Measurements from ENCODE around the gene HOXC6.

Gene HOXC6

DNA sequence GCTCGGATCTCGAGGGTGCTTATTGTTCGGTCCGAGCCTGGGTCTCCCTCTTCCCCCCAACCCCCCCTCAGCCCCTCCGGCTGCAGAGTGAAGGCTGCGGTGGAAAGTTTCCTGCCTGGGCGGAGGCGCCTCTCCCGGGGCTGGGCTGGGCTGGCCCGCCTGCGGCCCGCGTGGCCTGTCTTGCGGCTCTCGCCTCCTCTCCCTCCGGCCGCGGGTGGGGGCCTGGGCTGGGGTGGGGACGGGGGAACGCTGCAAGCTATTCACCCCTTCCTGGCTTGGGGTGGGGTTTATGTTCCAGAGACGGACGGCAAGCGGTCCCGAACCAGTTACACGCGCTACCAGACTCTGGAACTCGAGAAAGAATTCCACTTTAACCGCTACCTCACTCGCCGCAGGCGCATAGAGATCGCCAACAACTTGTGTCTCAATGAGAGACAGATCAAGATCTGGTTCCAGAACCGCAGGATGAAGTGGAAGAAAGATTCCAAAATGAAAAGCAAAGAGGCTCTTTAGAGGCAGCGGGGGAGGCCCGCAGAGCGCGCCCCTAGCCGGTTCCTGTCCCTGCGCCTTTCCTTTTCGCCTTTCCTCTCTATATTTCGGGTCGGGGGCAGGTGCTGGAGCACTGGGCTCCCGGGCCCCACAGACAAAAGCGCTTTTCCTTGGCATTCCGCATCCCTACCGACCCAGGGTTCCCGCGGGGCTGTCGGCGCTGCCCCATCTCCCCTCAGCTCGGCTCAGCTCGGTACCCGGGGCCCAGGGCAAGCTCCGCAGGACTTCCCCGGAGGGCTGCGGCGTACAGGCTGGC lies 5.9 kb downstream of the HOXC6 start:
- H3F3A ChIP-seq (ENCODE audit: low read depth) = peaks cover 20% of the 10 kb centered on the region
- no peaks in the 10 kb centered on the region for H3K27me3 ChIP-seq (ENCODE audit: insufficient read depth, low read length, poor library complexity, severe bottlenecking)
- TF ChIP-seq, protein P1, sequence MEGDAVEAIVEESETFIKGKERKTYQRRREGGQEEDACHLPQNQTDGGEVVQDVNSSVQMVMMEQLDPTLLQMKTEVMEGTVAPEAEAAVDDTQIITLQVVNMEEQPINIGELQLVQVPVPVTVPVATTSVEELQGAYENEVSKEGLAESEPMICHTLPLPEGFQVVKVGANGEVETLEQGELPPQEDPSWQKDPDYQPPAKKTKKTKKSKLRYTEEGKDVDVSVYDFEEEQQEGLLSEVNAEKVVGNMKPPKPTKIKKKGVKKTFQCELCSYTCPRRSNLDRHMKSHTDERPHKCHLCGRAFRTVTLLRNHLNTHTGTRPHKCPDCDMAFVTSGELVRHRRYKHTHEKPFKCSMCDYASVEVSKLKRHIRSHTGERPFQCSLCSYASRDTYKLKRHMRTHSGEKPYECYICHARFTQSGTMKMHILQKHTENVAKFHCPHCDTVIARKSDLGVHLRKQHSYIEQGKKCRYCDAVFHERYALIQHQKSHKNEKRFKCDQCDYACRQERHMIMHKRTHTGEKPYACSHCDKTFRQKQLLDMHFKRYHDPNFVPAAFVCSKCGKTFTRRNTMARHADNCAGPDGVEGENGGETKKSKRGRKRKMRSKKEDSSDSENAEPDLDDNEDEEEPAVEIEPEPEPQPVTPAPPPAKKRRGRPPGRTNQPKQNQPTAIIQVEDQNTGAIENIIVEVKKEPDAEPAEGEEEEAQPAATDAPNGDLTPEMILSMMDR (conservative IDR thresholded peaks at IDR 0.05; ENCODE audit: low read length) = no peak
- TF ChIP-seq EZH2phosphoT487 (IDR thresholded peaks at IDR 0.05; ENCODE audit: borderline replicate concordance) = no peak
- peaks cover 25% of the 10 kb centered on the region; the same call in 1 of the 2 replicates for H3K36me3 ChIP-seq (ENCODE audit: insufficient read depth, low read length)
- peaks cover 26% of the 10 kb centered on the region for H4K20me1 ChIP-seq (ENCODE audit: insufficient read depth, low read length, poor library complexity, severe bottlenecking)
- H3K4me2 ChIP-seq (ENCODE audit: low read depth, low read length, poor library complexity, severe bottlenecking) = peak overlapping the region; percentile 71
- H3K9ac ChIP-seq (ENCODE audit: low read depth, low read length, poor library complexity, severe bottlenecking) = peak overlapping the region; percentile 56
- H3K9me2 ChIP-seq (replicated peaks; ENCODE audit: low read depth, low read length) = no peaks in the 10 kb centered on the region
- no peaks in the 10 kb centered on the region for H3K9me3 ChIP-seq (ENCODE audit: insufficient read depth, low read depth, low read length)
- H3K4me1 ChIP-seq (ENCODE audit: insufficient read depth, low read length, poor library complexity, severe bottlenecking) = peaks cover 60% of the 10 kb centered on the region
- H3K79me2 ChIP-seq (ENCODE audit: insufficient read depth, low read length) = peaks cover 48% of the 10 kb centered on the region
- H3K4me3 ChIP-seq (ENCODE audit: low read length, poor library complexity, severe bottlenecking) = peak overlapping the region; percentile 67
- H2AFZ ChIP-seq (ENCODE audit: low read length) = no peak overlapping the region

- peak overlapping the region; percentile 85 for H3K9ac ChIP-seq (ENCODE audit: low read depth, low read length, poor library complexity, severe bottlenecking)
- H3K4me3 ChIP-seq (ENCODE audit: low read length, poor library complexity, severe bottlenecking) = no peak overlapping the region
- H3K27me3 ChIP-seq (ENCODE audit: insufficient read depth, low read length, poor library complexity, severe bottlenecking) = no peaks in the 10 kb centered on the region
- H3F3A ChIP-seq (ENCODE audit: low read depth) = peaks cover 20% of the 10 kb centered on the region
- TF ChIP-seq EZH2phosphoT487 (IDR thresholded peaks at IDR 0.05; ENCODE audit: borderline replicate concordance) = no peak
- TF ChIP-seq, protein P1 (conservative IDR thresholded peaks at IDR 0.05; ENCODE audit: low read length) = no peak
- H4K20me1 ChIP-seq (ENCODE audit: insufficient read depth, low read length, poor library complexity, severe bottlenecking) = peaks cover 29% of the 10 kb centered on the region
- no peak overlapping the region for H2AFZ ChIP-seq (ENCODE audit: low read length)
- no peaks in the 10 kb centered on the region for H3K9me2 ChIP-seq (replicated peaks; ENCODE audit: low read depth, low read length)
- H3K79me2 ChIP-seq (ENCODE audit: insufficient read depth, low read length) = peaks cover 52% of the 10 kb centered on the region
- H3K36me3 ChIP-seq (ENCODE audit: insufficient read depth, low read length) = peaks cover 20% of the 10 kb centered on the region; the same call in 1 of the 2 replicates
- H3K4me2 ChIP-seq (ENCODE audit: low read depth, low read length, poor library complexity, severe bottlenecking) = peak overlapping the region; percentile 95
- no peaks in the 10 kb centered on the region for H3K9me3 ChIP-seq (ENCODE audit: insufficient read depth, low read depth, low read length)
- H3K4me1 ChIP-seq (ENCODE audit: insufficient read depth, low read length, poor library complexity, severe bottlenecking) = peaks cover 67% of the 10 kb centered on the region
Observed at GRCh38 chr12:54034785-54035310, 6.6 kb downstream of the HOXC6 start.

GRCh38 chr12:54035568-54036264 lies 7.5 kb downstream of the HOXC6 start:
- no peaks in the 10 kb centered on the region for H3K27me3 ChIP-seq (ENCODE audit: insufficient read depth, low read length, poor library complexity, severe bottlenecking)
- peak overlapping the region; percentile 73 for H3K4me3 ChIP-seq (ENCODE audit: low read length, poor library complexity, severe bottlenecking)
- H3K4me2 ChIP-seq (ENCODE audit: low read depth, low read length, poor library complexity, severe bottlenecking) = peak overlapping the region; percentile 95
- peaks cover 32% of the 10 kb centered on the region for H4K20me1 ChIP-seq (ENCODE audit: insufficient read depth, low read length, poor library complexity, severe bottlenecking)
- H3K4me1 ChIP-seq (ENCODE audit: insufficient read depth, low read length, poor library complexity, severe bottlenecking) = peaks cover 74% of the 10 kb centered on the region
- H3F3A ChIP-seq (ENCODE audit: low read depth) = peaks cover 20% of the 10 kb centered on the region
- no peaks in the 10 kb centered on the region for H3K9me3 ChIP-seq (ENCODE audit: insufficient read depth, low read depth, low read length)
- H3K36me3 ChIP-seq (ENCODE audit: insufficient read depth, low read length) = peaks cover 12% of the 10 kb centered on the region; the same call in 1 of the 2 replicates
- TF ChIP-seq EZH2phosphoT487 (IDR thresholded peaks at IDR 0.05; ENCODE audit: borderline replicate concordance) = no peak
- TF ChIP-seq, protein P1 (conservative IDR thresholded peaks at IDR 0.05; ENCODE audit: low read length) = no peak
- H3K79me2 ChIP-seq (ENCODE audit: insufficient read depth, low read length) = peaks cover 61% of the 10 kb centered on the region
- H3K9me2 ChIP-seq (replicated peaks; ENCODE audit: low read depth, low read length) = no peaks in the 10 kb centered on the region
- peak overlapping the region; percentile 85 for H3K9ac ChIP-seq (ENCODE audit: low read depth, low read length, poor library complexity, severe bottlenecking)
- no peak overlapping the region for H2AFZ ChIP-seq (ENCODE audit: low read length)

Measured in Loucy (cell line).